Mesothelial cell of epicardium (in vitro differentiated cells): ENCODE data around the gene LPAR2. TPM values are rescaled to one million over a fixed set of nuclear protein-coding genes. Genes with fewer than 3 reads are reported as not detected.

Experiments
- DNase-seq, 2 experiments: peaks; one replicate each; pipeline ENCODE4 v3.0.0; 2021; ENCODE audit warnings: low spot score in 2 of 2; ENCODE audit not compliant: unreplicated experiment in 2 of 2
- H3K27ac Mint-ChIP-seq: 2 replicates; pipeline ENCODE4 v1.8.0; 2021; ENCODE audit warnings: mixed read lengths
- H3K27me3 Mint-ChIP-seq: 2 replicates; pipeline ENCODE4 v1.8.0; 2021; ENCODE audit warnings: low read depth, mixed read lengths
- H3K36me3 Mint-ChIP-seq: 2 replicates; pipeline ENCODE4 v1.8.0; 2021; ENCODE audit warnings: mixed read lengths
- H3K4me1 Mint-ChIP-seq: 2 replicates; pipeline ENCODE4 v1.8.0; 2021; ENCODE audit warnings: mixed read lengths
- H3K4me3 Mint-ChIP-seq: 2 replicates; pipeline ENCODE4 v1.8.0; 2021; ENCODE audit warnings: mild to moderate bottlenecking, moderate library complexity, mixed read lengths
- H3K9me3 Mint-ChIP-seq: 2 replicates; pipeline ENCODE4 v1.8.0; 2021; ENCODE audit warnings: mixed read lengths
- total RNA-seq: library from RNA; stranded (reverse); gene quantifications from 3 replicates; pipeline ENCODE4 v1.2.1, GENCODE V29; 2021
- TF ChIP-seq, protein P1 (sequence below): fragments of 200-600 bp; sonication (generic); IDR thresholded peaks from one replicate; pipeline ENCODE4 v1.5.0; 2021; ENCODE audit warnings: antibody characterized with exemption; ENCODE audit not compliant: unreplicated experiment

Gene LPAR2
- total RNA-seq, 1 donor from 2014 or later = 87.1 TPM

GRCh38 chr19:19579533-19580361 is 48.3 kb downstream of the LPAR2 start:
- no peak overlapping the region for H3K4me3 Mint-ChIP-seq
- H3K9me3 Mint-ChIP-seq = no peaks in the 10 kb centered on the region
- TF ChIP-seq, protein P1, sequence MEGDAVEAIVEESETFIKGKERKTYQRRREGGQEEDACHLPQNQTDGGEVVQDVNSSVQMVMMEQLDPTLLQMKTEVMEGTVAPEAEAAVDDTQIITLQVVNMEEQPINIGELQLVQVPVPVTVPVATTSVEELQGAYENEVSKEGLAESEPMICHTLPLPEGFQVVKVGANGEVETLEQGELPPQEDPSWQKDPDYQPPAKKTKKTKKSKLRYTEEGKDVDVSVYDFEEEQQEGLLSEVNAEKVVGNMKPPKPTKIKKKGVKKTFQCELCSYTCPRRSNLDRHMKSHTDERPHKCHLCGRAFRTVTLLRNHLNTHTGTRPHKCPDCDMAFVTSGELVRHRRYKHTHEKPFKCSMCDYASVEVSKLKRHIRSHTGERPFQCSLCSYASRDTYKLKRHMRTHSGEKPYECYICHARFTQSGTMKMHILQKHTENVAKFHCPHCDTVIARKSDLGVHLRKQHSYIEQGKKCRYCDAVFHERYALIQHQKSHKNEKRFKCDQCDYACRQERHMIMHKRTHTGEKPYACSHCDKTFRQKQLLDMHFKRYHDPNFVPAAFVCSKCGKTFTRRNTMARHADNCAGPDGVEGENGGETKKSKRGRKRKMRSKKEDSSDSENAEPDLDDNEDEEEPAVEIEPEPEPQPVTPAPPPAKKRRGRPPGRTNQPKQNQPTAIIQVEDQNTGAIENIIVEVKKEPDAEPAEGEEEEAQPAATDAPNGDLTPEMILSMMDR = no peak
- DNase-seq = no peak
- H3K36me3 Mint-ChIP-seq = no peaks in the 10 kb centered on the region
- H3K27me3 Mint-ChIP-seq = no peaks in the 10 kb centered on the region
- no peak overlapping the region for H3K27ac Mint-ChIP-seq
- H3K4me1 Mint-ChIP-seq = no peaks in the 10 kb centered on the region

DNA sequence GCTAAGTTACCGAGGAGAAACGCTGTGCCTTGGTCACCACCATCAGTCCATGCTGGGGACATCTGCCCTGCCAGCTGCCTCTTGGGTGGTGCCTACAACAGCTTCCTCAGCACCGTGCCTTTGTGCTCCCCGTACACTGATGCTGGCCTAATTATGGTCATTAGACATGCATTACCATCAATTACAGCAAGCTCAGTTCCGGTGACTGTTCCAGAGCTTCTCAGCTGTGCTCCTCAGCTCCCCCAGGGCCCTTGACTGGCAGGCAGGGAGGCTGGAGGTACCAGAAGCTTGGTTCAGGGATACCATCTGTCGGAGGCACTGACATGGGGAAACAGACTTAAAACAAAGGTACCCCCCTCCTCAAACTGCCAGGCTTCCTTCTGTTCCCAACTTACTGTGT is 49.8 kb downstream of the LPAR2 start:
- Mint-ChIP-seq H3K4me3 (no peak overlapping the region), H3K4me1 (no peaks in the 10 kb centered on the region), H3K27me3 (no peaks in the 10 kb centered on the region), H3K9me3 (no peaks in the 10 kb centered on the region), H3K36me3 (no peaks in the 10 kb centered on the region), H3K27ac (no peak overlapping the region)
- TF ChIP-seq, protein P1 = no peak
- no peak for DNase-seq

DNA sequence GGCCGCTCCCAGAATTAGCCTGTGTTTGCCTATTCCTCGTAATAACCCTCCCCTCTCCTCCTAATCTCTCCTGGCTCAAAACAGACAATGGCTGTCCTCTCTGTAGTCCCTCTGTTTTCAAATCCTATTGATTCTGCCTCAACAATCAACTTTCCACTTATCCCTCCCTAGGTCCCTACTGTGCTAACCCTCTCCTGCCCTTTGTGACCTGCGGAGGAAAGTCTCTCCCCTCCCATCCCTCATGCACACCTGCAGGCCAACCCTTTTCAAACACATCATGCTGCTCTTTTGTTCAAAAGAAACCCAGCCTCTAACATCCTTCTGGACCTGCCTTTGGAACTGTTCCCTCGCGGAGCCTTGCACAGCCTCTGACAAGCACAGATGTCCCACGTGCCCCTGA is 52.6 kb downstream of the LPAR2 start:
- Mint-ChIP-seq H3K27me3 (no peaks in the 10 kb centered on the region), H3K36me3 (peaks cover 5% of the 10 kb centered on the region), H3K9me3 (no peaks in the 10 kb centered on the region), H3K4me3 (no peak overlapping the region), H3K27ac (no peak overlapping the region), H3K4me1 (peaks cover 3% of the 10 kb centered on the region)
- no peak for DNase-seq
- TF ChIP-seq, protein P1 = no peak

Other genes starting within 250 kb of the LPAR2 start
- 112 to 113 TPM (median 113 TPM) in 3 replicates for gene GATAD2A, start 222.5 kb downstream of the LPAR2 start, total RNA-seq
- 1.9 to 2.3 TPM (median 2.1 TPM) in 3 replicates for gene TSSK6, start 112.7 kb downstream of the LPAR2 start, total RNA-seq
- 338 to 343 TPM (median 342 TPM) in 3 replicates for gene NDUFA13, start 112.0 kb downstream of the LPAR2 start, total RNA-seq
- gene YJEFN3, start 99.3 kb downstream of the LPAR2 start, total RNA-seq = 19.0 to 22.6 TPM (median 20.7 TPM) in 3 replicates
- gene CILP2, start 90.0 kb downstream of the LPAR2 start, total RNA-seq = 22.7 to 23.2 TPM (median 23.2 TPM) in 3 replicates
- 11.3 to 12.8 TPM (median 12.2 TPM) in 3 replicates for gene PBX4, start 9.5 kb downstream of the LPAR2 start, total RNA-seq
- 25.0 to 27.1 TPM (median 25.1 TPM) in 3 replicates for gene GMIP, start 15.4 kb upstream of the LPAR2 start, total RNA-seq
- gene ATP13A1, start 35.5 kb upstream of the LPAR2 start, total RNA-seq = 83.8 to 88.3 TPM (median 87.3 TPM) in 3 replicates
- gene ZNF101, start 40.6 kb upstream of the LPAR2 start, total RNA-seq = 8.0 to 8.3 TPM (median 8.3 TPM) in 3 replicates
- 10.8 to 12.2 TPM (median 11.7 TPM) in 3 replicates for gene ZNF14, start 104.9 kb upstream of the LPAR2 start, total RNA-seq
- 17.6 to 21.3 TPM (median 19.9 TPM) in 3 replicates for gene ZNF506, start 193.5 kb upstream of the LPAR2 start, total RNA-seq
- 28.1 to 33.3 TPM (median 32.8 TPM) in 3 replicates for gene ZNF253, start 237.7 kb upstream of the LPAR2 start, total RNA-seq